GM23248 (cell line): ENCODE measurements around the gene EFNA2.

Source experiments
- EZH2 ChIP-seq: fragments of 200-600 bp; sonication (generic); IDR thresholded peaks from 2 replicates; pipeline ENCODE4 v1.6.1; 2018; ENCODE audit warnings: antibody characterized with exemption, mild to moderate bottlenecking; ENCODE audit not compliant: insufficient read depth, poor library complexity, severe bottlenecking
- EZH2phosphoT487 ChIP-seq: fragments of 200-600 bp; sonication (generic); IDR thresholded peaks from 2 replicates; pipeline ENCODE4 v1.6.1; 2018; ENCODE audit warnings: antibody characterized with exemption, moderate library complexity, mild to moderate bottlenecking, low read depth; ENCODE audit not compliant: insufficient read depth

GRCh38 chr19:1240925-1241324, 44.7 kb upstream of the EFNA2 start:
- TF ChIP-seq EZH2phosphoT487 (no peak), EZH2 (no peak)
